ENCODE measurements around the gene NEK10. TPM values are rescaled to one million over a fixed set of nuclear protein-coding genes. Genes with fewer than 3 reads are reported as not detected.

The NEK10 gene
- total RNA-seq, 1 experiment from 2014 or later = 0.66 TPM

DNA sequence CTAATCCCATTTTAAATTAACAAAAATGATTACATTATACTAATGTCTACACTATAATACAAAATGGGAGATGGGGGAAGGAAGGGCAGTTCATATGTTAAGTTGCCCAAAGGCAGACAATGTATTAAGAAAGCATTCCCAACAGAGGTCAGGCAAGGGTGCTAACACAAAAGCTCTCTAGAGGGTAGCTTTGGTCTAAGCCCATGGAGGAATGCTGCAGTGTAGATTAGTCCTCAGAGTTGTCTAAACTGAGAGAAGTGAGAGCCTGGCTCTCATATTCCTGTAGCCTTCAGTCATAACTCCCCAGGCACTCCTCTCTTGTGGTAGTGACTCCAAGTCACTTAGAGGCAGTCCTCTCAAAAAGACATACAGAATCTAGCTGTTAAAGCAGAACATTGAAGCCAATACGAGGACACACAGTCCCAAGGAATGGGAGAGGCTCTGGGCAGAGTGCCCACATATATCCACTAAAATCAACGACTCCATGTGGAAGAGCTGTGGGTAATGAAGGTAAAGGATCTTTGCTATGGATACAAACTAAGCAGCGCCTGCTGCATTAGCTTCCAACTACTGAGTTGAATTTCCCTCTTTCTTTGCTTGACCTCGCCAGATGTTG, 14.5 kb downstream of the NEK10 start:
- H3K4ac ChIP-seq (ENCODE audit: low read depth, low read length) = no peak overlapping the region
- TF ChIP-seq, protein P1, sequence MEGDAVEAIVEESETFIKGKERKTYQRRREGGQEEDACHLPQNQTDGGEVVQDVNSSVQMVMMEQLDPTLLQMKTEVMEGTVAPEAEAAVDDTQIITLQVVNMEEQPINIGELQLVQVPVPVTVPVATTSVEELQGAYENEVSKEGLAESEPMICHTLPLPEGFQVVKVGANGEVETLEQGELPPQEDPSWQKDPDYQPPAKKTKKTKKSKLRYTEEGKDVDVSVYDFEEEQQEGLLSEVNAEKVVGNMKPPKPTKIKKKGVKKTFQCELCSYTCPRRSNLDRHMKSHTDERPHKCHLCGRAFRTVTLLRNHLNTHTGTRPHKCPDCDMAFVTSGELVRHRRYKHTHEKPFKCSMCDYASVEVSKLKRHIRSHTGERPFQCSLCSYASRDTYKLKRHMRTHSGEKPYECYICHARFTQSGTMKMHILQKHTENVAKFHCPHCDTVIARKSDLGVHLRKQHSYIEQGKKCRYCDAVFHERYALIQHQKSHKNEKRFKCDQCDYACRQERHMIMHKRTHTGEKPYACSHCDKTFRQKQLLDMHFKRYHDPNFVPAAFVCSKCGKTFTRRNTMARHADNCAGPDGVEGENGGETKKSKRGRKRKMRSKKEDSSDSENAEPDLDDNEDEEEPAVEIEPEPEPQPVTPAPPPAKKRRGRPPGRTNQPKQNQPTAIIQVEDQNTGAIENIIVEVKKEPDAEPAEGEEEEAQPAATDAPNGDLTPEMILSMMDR (conservative IDR thresholded peaks at IDR 0.05) = no peak
- peaks cover 3% of the 10 kb centered on the region; the same call in 1 of the 2 replicates for H3K4me1 ChIP-seq (ENCODE audit: insufficient read depth, low read length)
- Mint-ChIP-seq H3K27me3 (ENCODE audit: low read depth) (no peaks in the 10 kb centered on the region), H3K4me3 (no peak overlapping the region), H3K27ac (0 out of 7 replicates have a peak overlapping the region, but pooled peaks of 1 of the 3 experiments have one; percentile 34), H3K9me3 (no peaks in the 10 kb centered on the region), H3K36me3 (ENCODE audit: insufficient read depth in 1 of 3, low read depth in 3 of 3) (peaks cover 0 to 2% (median 0%) of the 10 kb centered on the region in 3 experiments; a peak in 1 of 7 replicates), H3K4me1 (peaks cover 43 to 46% of the 10 kb centered on the region in 2 experiments)
- H3K23me2 ChIP-seq (ENCODE audit: insufficient read length, low read depth, low read length, poor library complexity, severe bottlenecking) = no peaks in the 10 kb centered on the region
- no peak overlapping the region for H4K8ac ChIP-seq (replicated peaks; ENCODE audit: insufficient read length, low read depth, low read length)
- H3K18ac ChIP-seq (ENCODE audit: insufficient read length, low read depth, low read length) = no peak overlapping the region
- no peak overlapping the region for H2BK12ac ChIP-seq (ENCODE audit: insufficient read length, low read depth, low read length)
- H3K27ac ChIP-seq (ENCODE audit: insufficient read length, low read depth, low read length) = no peak overlapping the region
- DNase-seq = no peak
- H4K5ac ChIP-seq (ENCODE audit: insufficient read length, low read depth, low read length) = no peak overlapping the region
- no peak overlapping the region for H3K14ac ChIP-seq (ENCODE audit: insufficient read depth, low read length)
- no peak overlapping the region for H3K56ac ChIP-seq (ENCODE audit: insufficient read length, low read depth, low read length)
- H3K79me2 ChIP-seq (ENCODE audit: insufficient read depth, low read length) = no peaks in the 10 kb centered on the region
- H2AFZ ChIP-seq (ENCODE audit: low read length) = no peak overlapping the region
- no peaks in the 10 kb centered on the region for H3K79me1 ChIP-seq (ENCODE audit: insufficient read depth, low read depth, low read length, poor library complexity, severe bottlenecking)
- no peak overlapping the region for H2BK20ac ChIP-seq (ENCODE audit: low read depth, low read length, poor library complexity, severe bottlenecking)
- H2AK5ac ChIP-seq (ENCODE audit: insufficient read length, low read length) = no peak overlapping the region
- no peaks in the 10 kb centered on the region for H3K9me3 ChIP-seq (ENCODE audit: control insufficient read depth, low read depth, low read length)
- no peak overlapping the region for H3K23ac ChIP-seq (ENCODE audit: insufficient read length, low read depth, low read length)
- no peaks in the 10 kb centered on the region for H3K27me3 ChIP-seq (ENCODE audit: insufficient read depth, low read length)
- H2BK120ac ChIP-seq (ENCODE audit: low read depth, low read length, poor library complexity, severe bottlenecking) = no peak overlapping the region
- no peak overlapping the region for H3K4me2 ChIP-seq (ENCODE audit: insufficient read depth, insufficient read length, low read length)
- no peaks in the 10 kb centered on the region for H4K20me1 ChIP-seq (ENCODE audit: control insufficient read depth, insufficient read depth, insufficient read length)
- no peak overlapping the region for H3T11ph ChIP-seq (ENCODE audit: low read length)
- H2BK5ac ChIP-seq (ENCODE audit: insufficient read length, low read length) = no peak overlapping the region
- no peak overlapping the region for H2BK15ac ChIP-seq (ENCODE audit: low read depth, low read length)
- no peak overlapping the region for H4K91ac ChIP-seq (ENCODE audit: insufficient read length, low read depth, low read length)
- no CpG with 5 or more reads among the region's 4 CpGs for WGBS (ENCODE audit: extremely low coverage, insufficient read length, low lambda C conversion rate)
- no peak overlapping the region for H3K9ac ChIP-seq (ENCODE audit: extremely low read depth, insufficient read length, low read length)

Data from H9 (cell line).